K562 (cell line): ENCODE data around the gene ENO3. TPM values are rescaled to one million over a fixed set of nuclear protein-coding genes. Genes with fewer than 3 reads are reported as not detected.

Source experiments
- ATF1 ChIP-seq, 2 experiments: fragments of 450-650 bp in 1 of 2; IDR thresholded peaks; 2 replicates each; pipeline ENCODE4 v1.6.1; 2016; ENCODE audit warnings: missing compliant biosample characterization in 1 of 2, missing genetic modification characterization in 1 of 2
- ETV5 ChIP-seq: sonication (generic); formaldehyde crosslinking; IDR thresholded peaks from 2 replicates; pipeline ENCODE4 v1.4.0; 2020; ENCODE audit warnings: low read depth, mild to moderate bottlenecking, missing genetic modification reagents
- EWSR1 ChIP-seq: fragments of 450-650 bp; IDR thresholded peaks from 2 replicates; pipeline ENCODE4 v1.6.1; 2018; ENCODE audit warnings: borderline replicate concordance, mild to moderate bottlenecking, low read depth, moderate library complexity; ENCODE audit not compliant: partially characterized antibody
- GABPA ChIP-seq: fragments of 200-800 bp; sonication (Bioruptor generic); conservative IDR thresholded peaks from 2 replicates; pipeline ENCODE4 v1.6.1; 2016; ENCODE audit warnings: low read depth, missing genetic modification characterization, missing compliant biosample characterization
- KDM4B ChIP-seq, 2 experiments: fragments of 450-650 bp in 1 of 2; sonication (generic) in 1 of 2; IDR thresholded peaks; 2 replicates each; pipeline ENCODE4 v1.6.1; 2016 to 2017; ENCODE audit warnings: borderline replicate concordance in 2 of 2, antibody characterized with exemption in 1 of 2, low read depth in 1 of 2, mild to moderate bottlenecking in 1 of 2
- MBD2 ChIP-seq: sonication (generic); IDR thresholded peaks from 2 replicates; pipeline ENCODE4 v1.6.1; 2016; ENCODE audit warnings: low read depth, borderline replicate concordance
- NR2C2 ChIP-seq, 2 experiments: fragments of 200-800 bp in 1 of 2; sonication (Bioruptor generic) in 1 of 2; sonication (generic) in 1 of 2; formaldehyde crosslinking in 1 of 2; IDR thresholded peaks; 2 replicates each; pipeline versions ENCODE4 v1.6.1 to v1.8.0; 2016 to 2022; ENCODE audit warnings: mild to moderate bottlenecking in 1 of 2, missing compliant biosample characterization in 1 of 2, missing genetic modification characterization in 1 of 2, missing genetic modification reagents in 1 of 2
- NRF1 ChIP-seq, 2 experiments: fragments of 450-650 bp; IDR thresholded peaks in 1 of 2; conservative IDR thresholded peaks in 1 of 2; 2 replicates each; pipeline ENCODE4 v1.6.1; 2014; ENCODE audit warnings: mild to moderate bottlenecking in 2 of 2
- PHF21A ChIP-seq: fragments of 450-650 bp; IDR thresholded peaks from 2 replicates; pipeline ENCODE4 v1.6.1; 2017; ENCODE audit warnings: low read depth, borderline replicate concordance
- ZNF12 ChIP-seq: sonication (generic); formaldehyde crosslinking; IDR thresholded peaks from 2 replicates; pipeline ENCODE4 v1.4.0; 2020; ENCODE audit warnings: mild to moderate bottlenecking, missing genetic modification reagents
- ZNF347 ChIP-seq: fragments of 450-650 bp; formaldehyde crosslinking; IDR thresholded peaks from 2 replicates; pipeline ENCODE4 v1.4.0; 2020; ENCODE audit warnings: low read depth, mild to moderate bottlenecking, moderate library complexity
- ZNF431 ChIP-seq: sonication (generic); formaldehyde crosslinking; IDR thresholded peaks from 2 replicates; pipeline ENCODE4 v1.8.0; 2022; ENCODE audit warnings: mild to moderate bottlenecking, missing genetic modification reagents
- ZNF696 ChIP-seq: fragments of 250-450 bp; sonication (Bioruptor Pico); conservative IDR thresholded peaks from 2 replicates; pipeline ENCODE4 v1.4.0; 2020; ENCODE audit warnings: mild to moderate bottlenecking, moderate library complexity
- polyA plus RNA-seq, 8 experiments: library from polyadenylated mRNA; depleted of rRNA in 4 of 8; stranded (reverse) in 5 of 8; unstranded in 3 of 8; fragments of >200 nt; fragmentation: Nextera tagmentation in 2 of 8; fragmentation: Illumina TruSeq in 1 of 8; extraction: Ambion mirVana in 2 of 8; extraction: Trizol in 1 of 8; gene quantifications; 2 replicates each; pipeline versions ENCODE4 v1.2.1 to v1.2.3, GENCODE V29; 2011 to 2014; ENCODE audit warnings: inconsistent platforms in 1 of 8, missing spikeins in 1 of 8
- total RNA-seq, 7 experiments: library from RNA; depleted of rRNA in 6 of 7; stranded (reverse); fragments of >200 nt in 6 of 7; fragmentation: Illumina TruSeq in 2 of 7; extraction: Trizol in 2 of 7; gene quantifications; 2 replicates each; pipeline versions ENCODE4 v1.2.1 to v1.2.3, GENCODE V29; 2011 to 2021; ENCODE audit warnings: low replicate concordance in 1 of 7
- TF ChIP-seq, protein P1 (sequence below): fragments of 250-450 bp; sonication (Bioruptor Pico); IDR thresholded peaks from 2 replicates; pipeline ENCODE4 v1.4.0; 2020; ENCODE audit warnings: mild to moderate bottlenecking, moderate library complexity, borderline replicate concordance
- TF ChIP-seq, protein P2 (sequence below), 2 experiments: fragments of 450-650 bp; IDR thresholded peaks; 2 replicates each; pipeline ENCODE4 v1.6.1; 2018; ENCODE audit warnings: mild to moderate bottlenecking in 2 of 2, low read depth in 1 of 2; ENCODE audit not compliant: partially characterized antibody in 2 of 2

Gene ENO3
- total and polyA plus RNA-seq, 9 of the 15 experiments (the other 6 are each of a cell fraction or from before 2014, with no cell fraction given): 5.7 to 17.2 (median 9.9) TPM

DNA sequence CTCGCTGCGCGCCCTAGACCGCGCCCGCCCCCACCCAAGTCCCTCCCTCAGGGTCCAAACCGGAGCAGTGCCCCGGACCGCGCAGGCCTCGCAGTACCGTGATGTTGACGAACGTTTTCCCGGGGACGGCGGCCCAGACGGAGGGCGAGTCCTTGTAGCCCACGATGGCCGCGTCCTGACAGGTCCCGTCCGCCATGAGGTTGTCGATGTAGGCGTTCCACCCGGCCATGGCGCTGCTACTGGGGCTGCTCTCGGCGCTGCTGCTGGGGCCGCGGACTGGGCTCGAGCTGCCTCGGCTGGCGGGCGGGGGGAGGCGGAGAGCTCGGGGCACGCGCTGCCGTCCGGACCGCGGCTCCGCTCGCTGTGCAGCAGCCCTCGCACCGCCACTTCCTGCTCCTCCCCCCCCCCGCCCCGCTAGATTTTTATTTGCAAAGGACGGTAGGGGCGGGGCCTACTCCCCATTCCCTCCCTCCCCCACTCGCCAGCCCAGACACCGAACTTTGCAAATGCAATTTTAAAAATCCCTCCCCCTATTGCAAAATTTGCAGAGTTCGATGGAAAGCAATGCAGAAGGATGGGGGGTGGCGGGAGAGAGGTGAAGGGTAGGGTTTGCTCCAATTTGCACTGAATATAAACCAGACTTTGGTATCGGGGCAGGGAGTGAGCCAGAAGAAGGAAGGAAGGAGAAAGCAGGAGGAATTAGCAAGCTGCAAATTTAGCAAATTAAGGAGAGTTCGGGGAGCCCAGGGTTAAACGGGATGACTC, 2.6 kb upstream of the ENO3 start, which contains the start of gene PFN1 (continued):
- TF ChIP-seq, protein P1, sequence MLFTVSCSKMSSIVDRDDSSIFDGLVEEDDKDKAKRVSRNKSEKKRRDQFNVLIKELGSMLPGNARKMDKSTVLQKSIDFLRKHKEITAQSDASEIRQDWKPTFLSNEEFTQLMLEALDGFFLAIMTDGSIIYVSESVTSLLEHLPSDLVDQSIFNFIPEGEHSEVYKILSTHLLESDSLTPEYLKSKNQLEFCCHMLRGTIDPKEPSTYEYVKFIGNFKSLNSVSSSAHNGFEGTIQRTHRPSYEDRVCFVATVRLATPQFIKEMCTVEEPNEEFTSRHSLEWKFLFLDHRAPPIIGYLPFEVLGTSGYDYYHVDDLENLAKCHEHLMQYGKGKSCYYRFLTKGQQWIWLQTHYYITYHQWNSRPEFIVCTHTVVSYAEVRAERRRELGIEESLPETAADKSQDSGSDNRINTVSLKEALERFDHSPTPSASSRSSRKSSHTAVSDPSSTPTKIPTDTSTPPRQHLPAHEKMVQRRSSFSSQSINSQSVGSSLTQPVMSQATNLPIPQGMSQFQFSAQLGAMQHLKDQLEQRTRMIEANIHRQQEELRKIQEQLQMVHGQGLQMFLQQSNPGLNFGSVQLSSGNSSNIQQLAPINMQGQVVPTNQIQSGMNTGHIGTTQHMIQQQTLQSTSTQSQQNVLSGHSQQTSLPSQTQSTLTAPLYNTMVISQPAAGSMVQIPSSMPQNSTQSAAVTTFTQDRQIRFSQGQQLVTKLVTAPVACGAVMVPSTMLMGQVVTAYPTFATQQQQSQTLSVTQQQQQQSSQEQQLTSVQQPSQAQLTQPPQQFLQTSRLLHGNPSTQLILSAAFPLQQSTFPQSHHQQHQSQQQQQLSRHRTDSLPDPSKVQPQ (CRISPR knock-in tag): no peak
- TF ChIP-seq ZNF12 (CRISPR knock-in tag): 0 out of 2 replicates have a peak, but pooled peaks have one; percentile 61
- TF ChIP-seq EWSR1: no peak
- TF ChIP-seq NRF1 (conservative IDR thresholded peaks at IDR 0.05 in 1 of 2, IDR thresholded peaks at IDR 0.05 in 1 of 2): no peak
- TF ChIP-seq GABPA: peak; percentile 79
- no peak for TF ChIP-seq PHF21A
- TF ChIP-seq, protein P2, sequence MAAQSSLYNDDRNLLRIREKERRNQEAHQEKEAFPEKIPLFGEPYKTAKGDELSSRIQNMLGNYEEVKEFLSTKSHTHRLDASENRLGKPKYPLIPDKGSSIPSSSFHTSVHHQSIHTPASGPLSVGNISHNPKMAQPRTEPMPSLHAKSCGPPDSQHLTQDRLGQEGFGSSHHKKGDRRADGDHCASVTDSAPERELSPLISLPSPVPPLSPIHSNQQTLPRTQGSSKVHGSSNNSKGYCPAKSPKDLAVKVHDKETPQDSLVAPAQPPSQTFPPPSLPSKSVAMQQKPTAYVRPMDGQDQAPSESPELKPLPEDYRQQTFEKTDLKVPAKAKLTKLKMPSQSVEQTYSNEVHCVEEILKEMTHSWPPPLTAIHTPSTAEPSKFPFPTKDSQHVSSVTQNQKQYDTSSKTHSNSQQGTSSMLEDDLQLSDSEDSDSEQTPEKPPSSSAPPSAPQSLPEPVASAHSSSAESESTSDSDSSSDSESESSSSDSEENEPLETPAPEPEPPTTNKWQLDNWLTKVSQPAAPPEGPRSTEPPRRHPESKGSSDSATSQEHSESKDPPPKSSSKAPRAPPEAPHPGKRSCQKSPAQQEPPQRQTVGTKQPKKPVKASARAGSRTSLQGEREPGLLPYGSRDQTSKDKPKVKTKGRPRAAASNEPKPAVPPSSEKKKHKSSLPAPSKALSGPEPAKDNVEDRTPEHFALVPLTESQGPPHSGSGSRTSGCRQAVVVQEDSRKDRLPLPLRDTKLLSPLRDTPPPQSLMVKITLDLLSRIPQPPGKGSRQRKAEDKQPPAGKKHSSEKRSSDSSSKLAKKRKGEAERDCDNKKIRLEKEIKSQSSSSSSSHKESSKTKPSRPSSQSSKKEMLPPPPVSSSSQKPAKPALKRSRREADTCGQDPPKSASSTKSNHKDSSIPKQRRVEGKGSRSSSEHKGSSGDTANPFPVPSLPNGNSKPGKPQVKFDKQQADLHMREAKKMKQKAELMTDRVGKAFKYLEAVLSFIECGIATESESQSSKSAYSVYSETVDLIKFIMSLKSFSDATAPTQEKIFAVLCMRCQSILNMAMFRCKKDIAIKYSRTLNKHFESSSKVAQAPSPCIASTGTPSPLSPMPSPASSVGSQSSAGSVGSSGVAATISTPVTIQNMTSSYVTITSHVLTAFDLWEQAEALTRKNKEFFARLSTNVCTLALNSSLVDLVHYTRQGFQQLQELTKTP (IDR thresholded peaks at IDR 0.05; ENCODE audit: low read depth in 1 of 2, partially characterized antibody in 2 of 2): peak in 1 of 2 experiments; percentile 57
- TF ChIP-seq ATF1 (CRISPR knock-in tag; IDR thresholded peaks at IDR 0.05): no peak
- TF ChIP-seq ATF1 (tag; IDR thresholded peaks at IDR 0.05): no peak
- no peak for TF ChIP-seq ZNF431 (CRISPR knock-in tag)
- no peak for TF ChIP-seq ZNF696 (CRISPR knock-in tag)
- TF ChIP-seq ETV5 (CRISPR knock-in tag): no peak
- peak; percentile 50; the same call in 1 of the 2 replicates for TF ChIP-seq MBD2
- 0 out of 2 replicates have a peak, but pooled peaks have one; percentile 33 for TF ChIP-seq ZNF347
- 0 out of 2 replicates have a peak, but pooled peaks have one; percentile 16 for TF ChIP-seq NR2C2 (CRISPR knock-in tag; IDR thresholded peaks at IDR 0.05)
- no peak for TF ChIP-seq NR2C2 (tag; IDR thresholded peaks at IDR 0.05)
- 0 out of 4 replicates have a peak, but pooled peaks of 1 of the 2 experiments have one; percentile 44 for TF ChIP-seq KDM4B (IDR thresholded peaks at IDR 0.05; ENCODE audit: borderline replicate concordance in 2 of 2, low read depth in 1 of 2)
